GM04503 (cell line): Measurements from ENCODE around the gene ITGA3.
A peak's percentile ranks its signal among the peaks of the same experiment; 100 is the strongest.

Source experiments
- DNase-seq: peaks from one replicate; pipeline ENCODE4 v3.0.0-alpha.2; 2012; ENCODE audit warnings: low read depth

Gene ITGA3

GRCh38 chr17:50055426-50056216, at the start of gene ITGA3:
Gene ITGA3, plus strand, starts transcription at chr17:50056110. Its CDS starts 330 bp downstream, at chr17:50056440.
- no peak for DNase-seq

- DNase-seq = no peak
These were observed 46.6 kb upstream of the ITGA3 start for GRCh38 chr17:50009282-50009681.

- DNase-seq = no peak
These were observed 42.8 kb upstream of the ITGA3 start for GRCh38 chr17:50013079-50013478.

GRCh38 chr17:50014471-50015088, 41.3 kb upstream of the ITGA3 start:
- DNase-seq = no peak

GRCh38 chr17:50015146-50015545, 40.8 kb upstream of the ITGA3 start:
- no peak for DNase-seq

GRCh38 chr17:50018909-50019308, 37.0 kb upstream of the ITGA3 start:
- DNase-seq = no peak

GRCh38 chr17:50020841-50021599, 34.9 kb upstream of the ITGA3 start:
- DNase-seq = no peak

- DNase-seq = no peak
These were observed 34.1 kb upstream of the ITGA3 start for GRCh38 chr17:50021681-50022370.

- no peak for DNase-seq
These were observed 33.3 kb upstream of the ITGA3 start for GRCh38 chr17:50022463-50023130.

- DNase-seq = no peak
These were observed 32.4 kb upstream of the ITGA3 start for GRCh38 chr17:50023520-50023919.

- DNase-seq = no peak
These were observed 31.1 kb upstream of the ITGA3 start for GRCh38 chr17:50024808-50025207.

GRCh38 chr17:50026046-50026675, 29.7 kb upstream of the ITGA3 start:
- no peak for DNase-seq

- DNase-seq = peak; percentile 25
These were observed 29.1 kb upstream of the ITGA3 start for GRCh38 chr17:50026837-50027171.

GRCh38 chr17:50027172-50027880, 28.6 kb upstream of the ITGA3 start:
- DNase-seq = peak; percentile 72

GRCh38 chr17:50027881-50028735, 27.8 kb upstream of the ITGA3 start:
- DNase-seq = no peak

GRCh38 chr17:50028736-50029120, 27.2 kb upstream of the ITGA3 start:
- DNase-seq = no peak

- no peak for DNase-seq
These were observed 26.7 kb upstream of the ITGA3 start for GRCh38 chr17:50029185-50029584.

- peak; percentile 62 for DNase-seq
These were observed 22.6 kb upstream of the ITGA3 start for GRCh38 chr17:50033316-50033715.

- no peak for DNase-seq
These were observed 21.2 kb upstream of the ITGA3 start for GRCh38 chr17:50034498-50035364.
